BE2C (cell line): Measurements from ENCODE around the gene SVBP.

Experiments
- DNase-seq: peaks from one replicate; pipeline ENCODE4 v3.0.0-alpha.2; 2020
- H3K27me3 ChIP-seq: fragments of 250-450 bp; sonication (Bioruptor Pico); 2 replicates; pipeline ENCODE4 v1.5.1; 2020; ENCODE audit warnings: mild to moderate bottlenecking
- H3K36me3 ChIP-seq: fragments of 250-450 bp; sonication (Bioruptor Pico); 2 replicates; pipeline ENCODE4 v1.5.1; 2020; ENCODE audit warnings: mild to moderate bottlenecking
- H3K4me1 ChIP-seq: fragments of 250-450 bp; sonication (Bioruptor Pico); 2 replicates; pipeline ENCODE4 v1.5.1; 2020
- H3K4me3 ChIP-seq: 2 replicates; pipeline ENCODE4 v1.5.1; 2011; ENCODE audit warnings: low read depth, low read length
- H3K9me3 ChIP-seq: fragments of 250-450 bp; sonication (Bioruptor Pico); 2 replicates; pipeline ENCODE4 v1.5.1; 2020
- TF ChIP-seq, protein P1 (sequence below): IDR thresholded peaks from 2 replicates; pipeline ENCODE4 v1.5.1; 2012; ENCODE audit warnings: mild to moderate bottlenecking, low read depth, low read length

Gene SVBP

DNA sequence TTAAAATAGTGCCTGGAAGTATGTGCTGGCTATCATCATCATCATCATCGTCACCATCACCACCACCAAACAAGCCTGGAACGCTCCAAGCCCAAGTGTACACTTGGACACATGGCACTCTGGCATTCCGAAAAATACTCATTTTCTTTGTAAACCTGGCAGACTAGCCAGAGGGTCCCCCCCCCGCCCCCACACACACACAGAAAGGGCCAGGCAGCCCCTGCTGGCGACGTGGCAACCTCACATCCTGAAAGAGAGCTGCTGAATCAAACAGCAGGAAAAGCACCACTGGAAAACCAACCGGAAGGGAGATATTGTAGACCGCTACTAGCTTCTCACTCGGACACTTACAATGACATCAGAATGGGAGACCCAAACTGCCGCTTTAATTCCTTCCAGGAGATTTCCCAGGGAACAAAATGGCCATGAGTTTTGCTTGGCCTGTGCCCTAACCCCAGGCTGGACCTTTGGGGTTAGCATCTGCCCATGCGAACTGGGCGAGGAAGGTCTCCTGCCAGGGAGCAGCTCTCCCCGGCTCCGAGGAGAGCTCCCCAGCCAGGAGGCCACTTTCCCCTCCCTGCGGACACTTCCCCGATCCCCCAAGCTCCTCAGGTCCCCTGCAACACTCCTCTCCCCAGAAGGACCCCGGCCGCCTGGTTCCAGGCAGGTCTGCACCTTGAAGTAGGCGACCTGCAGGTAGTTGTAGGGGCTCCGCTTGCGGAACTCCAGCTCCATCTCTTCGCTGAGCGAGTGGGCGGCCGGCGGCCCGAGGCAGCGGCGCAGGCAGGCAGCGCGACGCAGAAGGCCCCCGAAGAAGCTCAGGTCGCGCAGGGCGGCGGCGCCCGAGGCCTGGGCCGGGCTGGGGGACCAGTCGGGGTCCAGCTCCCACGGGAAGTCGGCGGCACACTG lies 51.1 kb downstream of the SVBP start:
- DNase-seq: peak; percentile 52
- Histone ChIP-seq H3K9me3 (no peaks in the 10 kb centered on the region), H3K4me3 (peak overlapping the region; percentile 83), H3K27me3 (no peaks in the 10 kb centered on the region), H3K36me3 (no peaks in the 10 kb centered on the region), H3K4me1 (no peaks in the 10 kb centered on the region)
- TF ChIP-seq, protein P1, sequence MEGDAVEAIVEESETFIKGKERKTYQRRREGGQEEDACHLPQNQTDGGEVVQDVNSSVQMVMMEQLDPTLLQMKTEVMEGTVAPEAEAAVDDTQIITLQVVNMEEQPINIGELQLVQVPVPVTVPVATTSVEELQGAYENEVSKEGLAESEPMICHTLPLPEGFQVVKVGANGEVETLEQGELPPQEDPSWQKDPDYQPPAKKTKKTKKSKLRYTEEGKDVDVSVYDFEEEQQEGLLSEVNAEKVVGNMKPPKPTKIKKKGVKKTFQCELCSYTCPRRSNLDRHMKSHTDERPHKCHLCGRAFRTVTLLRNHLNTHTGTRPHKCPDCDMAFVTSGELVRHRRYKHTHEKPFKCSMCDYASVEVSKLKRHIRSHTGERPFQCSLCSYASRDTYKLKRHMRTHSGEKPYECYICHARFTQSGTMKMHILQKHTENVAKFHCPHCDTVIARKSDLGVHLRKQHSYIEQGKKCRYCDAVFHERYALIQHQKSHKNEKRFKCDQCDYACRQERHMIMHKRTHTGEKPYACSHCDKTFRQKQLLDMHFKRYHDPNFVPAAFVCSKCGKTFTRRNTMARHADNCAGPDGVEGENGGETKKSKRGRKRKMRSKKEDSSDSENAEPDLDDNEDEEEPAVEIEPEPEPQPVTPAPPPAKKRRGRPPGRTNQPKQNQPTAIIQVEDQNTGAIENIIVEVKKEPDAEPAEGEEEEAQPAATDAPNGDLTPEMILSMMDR: peak; percentile 54

DNA sequence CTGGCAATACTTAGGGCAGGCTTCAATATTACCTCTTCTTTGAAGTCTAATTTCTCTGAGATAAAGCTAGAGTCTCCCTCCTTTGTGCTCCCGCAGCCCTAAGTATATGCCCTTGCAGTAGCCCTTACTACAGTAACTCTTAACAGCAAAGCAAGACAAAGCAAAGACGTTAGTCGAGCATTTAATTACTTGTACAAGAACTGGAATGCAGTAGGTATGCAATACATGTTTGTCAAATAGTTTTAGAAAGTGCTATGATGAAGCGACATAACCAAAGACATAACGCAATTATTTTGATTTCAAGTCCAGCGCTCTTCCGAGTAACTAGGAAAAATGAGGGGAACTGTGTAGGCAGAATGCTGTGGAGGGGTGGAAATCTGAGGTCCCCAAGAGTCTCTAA lies 51.9 kb downstream of the SVBP start:
- H3K36me3 ChIP-seq: no peaks in the 10 kb centered on the region
- H3K4me1 ChIP-seq: no peaks in the 10 kb centered on the region
- no peak for DNase-seq
- H3K27me3 ChIP-seq: no peaks in the 10 kb centered on the region
- TF ChIP-seq, protein P1: no peak
- H3K9me3 ChIP-seq: no peaks in the 10 kb centered on the region
- peak overlapping the region; percentile 83 for H3K4me3 ChIP-seq

DNA sequence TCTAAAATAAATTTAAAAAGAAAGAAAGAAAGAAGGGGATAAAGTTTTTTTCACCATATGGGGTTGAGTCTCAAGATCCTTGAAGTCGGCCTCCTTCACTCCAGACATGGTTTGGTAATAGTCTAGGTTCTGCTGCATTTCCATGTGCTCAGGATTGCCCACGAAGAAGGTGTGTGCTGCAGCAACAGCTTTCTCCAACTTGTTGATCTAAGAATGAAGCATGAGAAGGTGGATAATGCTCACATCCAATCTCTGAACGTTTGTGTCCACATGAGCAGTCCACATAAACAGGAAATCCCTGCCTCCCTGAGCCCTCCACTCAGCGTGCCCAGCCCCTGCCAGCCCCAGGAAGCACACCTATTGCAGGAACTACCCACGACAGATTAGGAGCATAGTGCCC lies 54.9 kb downstream of the SVBP start:
- TF ChIP-seq, protein P1: no peak
- no peak for DNase-seq
- H3K4me3 ChIP-seq: no peak overlapping the region
- no peaks in the 10 kb centered on the region for H3K9me3 ChIP-seq
- H3K36me3 ChIP-seq: no peaks in the 10 kb centered on the region
- no peaks in the 10 kb centered on the region for H3K27me3 ChIP-seq
- H3K4me1 ChIP-seq: no peaks in the 10 kb centered on the region

DNA sequence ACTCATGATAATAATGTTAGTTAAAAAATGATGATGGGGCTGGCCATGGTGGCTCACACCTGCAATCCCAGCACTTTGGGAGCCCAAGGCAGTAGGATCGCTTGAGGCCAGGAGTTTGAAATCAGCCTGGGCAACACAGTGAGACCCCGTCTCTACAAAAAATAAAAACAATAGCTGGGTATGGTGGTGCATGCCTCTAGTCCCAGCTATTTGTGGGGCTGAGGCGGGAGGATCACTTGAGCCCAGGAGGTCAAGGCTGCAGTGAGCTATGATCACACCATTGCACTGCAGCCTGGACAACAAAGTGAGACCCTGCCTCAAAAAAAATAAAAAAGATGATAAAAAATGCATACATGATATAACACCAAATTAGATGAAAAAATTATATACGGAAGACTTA lies 55.6 kb downstream of the SVBP start:
- Histone ChIP-seq H3K27me3 (no peaks in the 10 kb centered on the region), H3K4me3 (no peak overlapping the region), H3K9me3 (no peaks in the 10 kb centered on the region), H3K36me3 (peaks cover 2% of the 10 kb centered on the region), H3K4me1 (no peaks in the 10 kb centered on the region)
- no peak for DNase-seq
- TF ChIP-seq, protein P1: no peak

DNA sequence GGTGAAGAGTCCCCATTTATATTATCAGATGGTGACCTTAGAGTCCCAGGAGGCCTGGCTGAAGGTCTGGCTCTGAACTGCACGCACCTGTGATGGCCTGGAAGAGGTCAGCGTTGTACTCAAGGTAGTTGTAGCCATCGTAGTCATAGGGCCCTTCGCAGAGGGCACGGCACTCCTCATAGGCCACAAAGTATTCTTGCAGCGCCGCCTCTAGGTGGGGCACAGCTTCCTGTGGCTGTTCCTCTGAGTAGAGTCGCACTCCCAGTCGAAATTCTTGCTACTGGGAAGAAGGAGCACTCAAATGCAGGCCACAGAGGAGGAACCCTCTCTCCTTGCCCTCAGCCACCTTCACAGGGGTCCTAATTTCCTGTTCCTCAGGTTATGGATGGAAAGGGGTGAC lies 58.1 kb downstream of the SVBP start:
- Histone ChIP-seq H3K4me1 (no peaks in the 10 kb centered on the region), H3K27me3 (no peaks in the 10 kb centered on the region), H3K36me3 (peaks cover 6% of the 10 kb centered on the region), H3K9me3 (no peaks in the 10 kb centered on the region), H3K4me3 (no peak overlapping the region)
- DNase-seq: no peak
- TF ChIP-seq, protein P1: no peak

DNA sequence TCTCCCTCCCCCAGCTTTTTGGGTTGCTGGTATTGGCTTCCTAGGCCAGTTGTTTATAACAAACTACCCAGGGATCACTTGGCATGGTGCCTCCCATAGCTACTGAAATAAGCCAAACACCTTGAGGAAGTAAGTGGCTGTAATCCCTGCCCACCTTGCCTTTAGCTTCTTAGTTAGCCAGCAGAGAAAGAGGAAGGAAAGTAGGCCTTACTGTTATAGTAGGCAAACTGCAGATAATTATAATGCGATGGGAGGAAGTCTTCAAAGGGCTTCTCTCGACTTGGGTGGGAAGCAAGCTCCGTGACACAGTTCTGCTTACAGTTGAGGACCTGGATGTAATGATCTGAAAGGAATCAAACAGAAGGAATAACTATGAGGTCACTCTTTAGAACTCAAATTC lies 58.6 kb downstream of the SVBP start:
- Histone ChIP-seq H3K36me3 (peaks cover 6% of the 10 kb centered on the region), H3K4me1 (no peaks in the 10 kb centered on the region), H3K9me3 (no peaks in the 10 kb centered on the region), H3K27me3 (no peaks in the 10 kb centered on the region), H3K4me3 (no peak overlapping the region)
- TF ChIP-seq, protein P1: no peak
- DNase-seq: no peak
